DOHH2 (cell line): Measurements from ENCODE around the gene RUNX2.

ENCODE experiments used
- H3F3A ChIP-seq: fragments of 200-600 bp; sonication (generic), shearing (Covaris generic); 2 replicates; pipeline ENCODE4 v1.6.0; 2016; ENCODE audit warnings: antibody characterized with exemption, mild to moderate bottlenecking; ENCODE audit not compliant: control insufficient read depth, insufficient read depth
- H3K27ac ChIP-seq: fragments of 200-600 bp; sonication (generic); 2 replicates; pipeline ENCODE4 v1.5.1; 2014; ENCODE audit warnings: low read depth, mild to moderate bottlenecking, low read length, moderate library complexity
- H3K27me3 ChIP-seq: fragments of 200-600 bp; sonication (generic); 2 replicates; pipeline ENCODE4 v1.6.1; 2014; ENCODE audit warnings: mild to moderate bottlenecking, low read length, mixed read lengths; ENCODE audit not compliant: control insufficient read depth
- H3K36me3 ChIP-seq: fragments of 200-600 bp; sonication (generic); 2 replicates; pipeline ENCODE4 v1.6.1; 2014; ENCODE audit warnings: mild to moderate bottlenecking, low read length, moderate library complexity, mixed read lengths; ENCODE audit not compliant: control insufficient read depth
- H3K4me1 ChIP-seq: fragments of 200-600 bp; sonication (generic); 2 replicates; pipeline ENCODE4 v1.6.1; 2014; ENCODE audit warnings: mild to moderate bottlenecking, low read length, mixed read lengths; ENCODE audit not compliant: control insufficient read depth
- H3K4me2 ChIP-seq: fragments of 200-600 bp; sonication (generic); 2 replicates; pipeline ENCODE4 v1.6.0; 2014; ENCODE audit warnings: mild to moderate bottlenecking, low read length, moderate library complexity
- H3K4me3 ChIP-seq: fragments of 200-600 bp; sonication (generic); 2 replicates; pipeline ENCODE4 v1.5.1; 2014; ENCODE audit warnings: mild to moderate bottlenecking, low read length, mixed read lengths
- H3K79me2 ChIP-seq: fragments of 200-600 bp; sonication (generic); 2 replicates; pipeline ENCODE4 v1.6.1; 2014; ENCODE audit warnings: mild to moderate bottlenecking, low read length, mixed read lengths; ENCODE audit not compliant: control insufficient read depth
- H3K9me2 ChIP-seq: fragments of 200-600 bp; sonication (generic); replicated peaks from 2 replicates; pipeline ENCODE4 v1.6.1; 2014; ENCODE audit warnings: mild to moderate bottlenecking, low read length, mixed read lengths; ENCODE audit not compliant: control insufficient read depth
- H3K9me3 ChIP-seq: fragments of 200-600 bp; sonication (generic); 2 replicates; pipeline ENCODE4 v1.6.1; 2014; ENCODE audit warnings: antibody characterized with exemption, low read length, mixed read lengths; ENCODE audit not compliant: control insufficient read depth, insufficient read depth
- H4K20me1 ChIP-seq: fragments of 200-600 bp; sonication (generic); 2 replicates; pipeline ENCODE4 v1.6.0; 2014; ENCODE audit warnings: low read depth, mild to moderate bottlenecking, antibody characterized with exemption, low read length, moderate library complexity; ENCODE audit not compliant: control insufficient read depth, insufficient read depth
- EZH2phosphoT487 ChIP-seq: fragments of 200-600 bp; sonication (generic); IDR thresholded peaks from 2 replicates; pipeline ENCODE4 v1.6.1; 2017; ENCODE audit warnings: borderline replicate concordance, mild to moderate bottlenecking, antibody characterized with exemption, low read length, moderate library complexity, mixed read lengths
- TF ChIP-seq, protein P1 (sequence below): fragments of 200-600 bp; sonication (generic); IDR thresholded peaks from one replicate; pipeline ENCODE4 v1.5.1; 2014; ENCODE audit warnings: antibody characterized with exemption, mild to moderate bottlenecking, low read depth, low read length; ENCODE audit not compliant: poor library complexity, severe bottlenecking

RUNX2 gene

DNA sequence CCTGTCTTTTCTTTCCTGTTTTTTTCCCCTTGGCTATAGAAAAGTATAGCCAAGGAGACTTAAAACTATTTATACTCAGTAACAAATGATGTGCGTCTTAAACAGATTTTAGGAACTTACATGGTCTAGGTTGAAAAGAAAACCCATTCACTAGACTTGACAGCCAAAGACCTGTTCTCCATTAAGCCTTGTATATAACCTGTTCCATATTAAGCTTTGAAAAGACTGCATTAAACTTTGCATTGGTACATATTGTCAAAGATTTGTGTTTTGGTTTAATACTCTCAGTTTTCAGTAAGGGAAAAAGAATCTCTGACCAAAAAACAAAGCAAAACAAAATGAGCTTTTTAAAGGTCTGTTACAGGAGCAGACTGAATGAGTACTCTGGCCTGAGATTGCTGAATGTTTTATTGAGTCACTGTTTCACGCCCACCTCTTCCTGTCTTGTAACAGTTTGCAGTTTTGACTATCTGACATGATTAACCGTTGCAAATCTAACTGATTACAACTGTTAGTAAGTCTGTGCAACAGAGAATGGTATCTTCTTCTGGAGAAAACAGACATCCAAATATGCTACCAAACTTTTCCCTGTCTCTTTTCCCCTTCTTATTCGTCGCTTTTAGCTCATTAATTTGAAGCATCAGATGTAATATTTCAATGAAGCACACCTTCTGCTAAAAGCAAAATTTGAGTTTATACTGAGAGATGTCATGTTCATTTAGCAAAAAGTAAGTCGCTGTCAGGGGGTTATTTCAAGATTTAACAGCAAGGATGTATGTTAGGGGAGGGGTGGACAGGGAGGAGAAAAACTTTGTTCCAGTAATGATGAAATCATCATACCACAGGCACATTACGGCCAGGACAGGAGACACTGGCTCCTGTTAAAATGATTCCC, 108.7 kb downstream of the RUNX2 start:
- Histone ChIP-seq H3K79me2 (no peaks in the 10 kb centered on the region), H3K4me2 (no peak overlapping the region), H3K9me3 (no peaks in the 10 kb centered on the region), H4K20me1 (no peaks in the 10 kb centered on the region), H3K9me2 (no peaks in the 10 kb centered on the region), H3F3A (no peaks in the 10 kb centered on the region; the same call in 1 of the 2 replicates), H3K27ac (no peak overlapping the region), H3K4me1 (no peaks in the 10 kb centered on the region), H3K4me3 (no peak overlapping the region), H3K27me3 (peaks cover 20% of the 10 kb centered on the region), H3K36me3 (no peaks in the 10 kb centered on the region)
- TF ChIP-seq, protein P1, sequence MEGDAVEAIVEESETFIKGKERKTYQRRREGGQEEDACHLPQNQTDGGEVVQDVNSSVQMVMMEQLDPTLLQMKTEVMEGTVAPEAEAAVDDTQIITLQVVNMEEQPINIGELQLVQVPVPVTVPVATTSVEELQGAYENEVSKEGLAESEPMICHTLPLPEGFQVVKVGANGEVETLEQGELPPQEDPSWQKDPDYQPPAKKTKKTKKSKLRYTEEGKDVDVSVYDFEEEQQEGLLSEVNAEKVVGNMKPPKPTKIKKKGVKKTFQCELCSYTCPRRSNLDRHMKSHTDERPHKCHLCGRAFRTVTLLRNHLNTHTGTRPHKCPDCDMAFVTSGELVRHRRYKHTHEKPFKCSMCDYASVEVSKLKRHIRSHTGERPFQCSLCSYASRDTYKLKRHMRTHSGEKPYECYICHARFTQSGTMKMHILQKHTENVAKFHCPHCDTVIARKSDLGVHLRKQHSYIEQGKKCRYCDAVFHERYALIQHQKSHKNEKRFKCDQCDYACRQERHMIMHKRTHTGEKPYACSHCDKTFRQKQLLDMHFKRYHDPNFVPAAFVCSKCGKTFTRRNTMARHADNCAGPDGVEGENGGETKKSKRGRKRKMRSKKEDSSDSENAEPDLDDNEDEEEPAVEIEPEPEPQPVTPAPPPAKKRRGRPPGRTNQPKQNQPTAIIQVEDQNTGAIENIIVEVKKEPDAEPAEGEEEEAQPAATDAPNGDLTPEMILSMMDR, result no peak
- TF ChIP-seq EZH2phosphoT487, result no peak

DNA sequence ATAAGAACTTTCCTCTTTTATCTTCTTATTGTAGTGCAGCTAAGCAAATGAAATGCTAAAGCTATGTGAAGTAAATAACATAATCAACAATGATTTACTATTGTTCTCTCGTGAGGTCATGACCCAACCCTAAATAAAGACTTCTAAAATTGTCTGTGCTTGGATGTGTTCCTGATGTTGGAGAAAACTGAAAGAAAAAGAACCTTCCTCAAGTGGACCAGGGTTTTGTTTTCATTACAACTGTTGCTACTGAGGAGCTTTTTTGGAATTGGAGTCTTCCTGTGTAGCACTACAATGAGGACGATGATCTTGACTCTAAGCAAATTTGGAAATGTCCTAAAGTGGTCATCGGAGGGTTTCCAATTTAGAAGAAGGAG, 109.3 kb downstream of the RUNX2 start:
- no peak overlapping the region for H3K27ac ChIP-seq
- no peak overlapping the region for H3K4me3 ChIP-seq
- H3K27me3 ChIP-seq, result peaks cover 20% of the 10 kb centered on the region

DNA sequence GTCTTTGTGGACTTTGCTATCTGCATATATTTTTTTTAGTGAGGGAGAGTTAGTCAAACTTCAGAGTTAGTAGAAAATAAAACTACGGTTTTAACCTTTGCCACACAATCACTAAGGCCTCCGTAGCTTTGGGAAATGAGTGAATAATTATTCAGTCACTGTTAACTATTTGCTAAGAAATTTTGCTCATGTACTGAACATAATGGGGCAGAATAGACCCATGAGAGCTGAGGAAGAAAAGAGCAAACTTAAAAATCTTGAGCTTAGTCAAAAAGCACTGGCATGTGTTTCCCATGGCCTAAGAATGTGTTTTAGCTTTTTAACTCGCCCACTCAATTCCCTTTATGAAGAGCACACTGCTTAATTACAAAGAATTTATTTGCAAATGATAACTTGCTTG, 110.0 kb downstream of the RUNX2 start:
- Histone ChIP-seq H3F3A (no peaks in the 10 kb centered on the region; the same call in 1 of the 2 replicates), H3K27me3 (peaks cover 15% of the 10 kb centered on the region), H3K9me2 (no peaks in the 10 kb centered on the region), H3K27ac (no peak overlapping the region), H3K36me3 (no peaks in the 10 kb centered on the region), H3K4me3 (no peak overlapping the region), H3K79me2 (no peaks in the 10 kb centered on the region), H3K9me3 (no peaks in the 10 kb centered on the region), H3K4me2 (no peak overlapping the region), H4K20me1 (no peaks in the 10 kb centered on the region), H3K4me1 (no peaks in the 10 kb centered on the region)
- TF ChIP-seq, protein P1, result no peak
- no peak for TF ChIP-seq EZH2phosphoT487

More for the DNA sequence above, 109.3 kb downstream of the RUNX2 start:
- H3K9me2 ChIP-seq, result no peaks in the 10 kb centered on the region
- no peaks in the 10 kb centered on the region; the same call in 1 of the 2 replicates for H3F3A ChIP-seq
- H3K4me1 ChIP-seq, result no peaks in the 10 kb centered on the region
- no peaks in the 10 kb centered on the region for H3K79me2 ChIP-seq
- no peaks in the 10 kb centered on the region for H3K36me3 ChIP-seq
- H3K4me2 ChIP-seq, result no peak overlapping the region
- H3K9me3 ChIP-seq, result no peaks in the 10 kb centered on the region
- no peak for TF ChIP-seq EZH2phosphoT487
- TF ChIP-seq, protein P1, result no peak
- no peaks in the 10 kb centered on the region for H4K20me1 ChIP-seq
